DND-41 (cell line): ENCODE data around the gene CDCA7L.

Experiments used
- EZH2 ChIP-seq: IDR thresholded peaks from 3 replicates; pipeline ENCODE4 v1.6.1; 2012; ENCODE audit warnings: borderline replicate concordance, low read depth, mild to moderate bottlenecking, moderate library complexity, low read length, inconsistent platforms; ENCODE audit not compliant: severe bottlenecking
- TF ChIP-seq, protein P1 (sequence below): IDR thresholded peaks from 2 replicates; pipeline ENCODE4 v1.5.1; 2012; ENCODE audit warnings: borderline replicate concordance, low read length, moderate library complexity, mild to moderate bottlenecking; ENCODE audit not compliant: poor library complexity, severe bottlenecking; ENCODE audit errors: extremely low read depth

GRCh38 chr7:21867226-21867625, 78.5 kb downstream of the CDCA7L start:
- TF ChIP-seq, protein P1, sequence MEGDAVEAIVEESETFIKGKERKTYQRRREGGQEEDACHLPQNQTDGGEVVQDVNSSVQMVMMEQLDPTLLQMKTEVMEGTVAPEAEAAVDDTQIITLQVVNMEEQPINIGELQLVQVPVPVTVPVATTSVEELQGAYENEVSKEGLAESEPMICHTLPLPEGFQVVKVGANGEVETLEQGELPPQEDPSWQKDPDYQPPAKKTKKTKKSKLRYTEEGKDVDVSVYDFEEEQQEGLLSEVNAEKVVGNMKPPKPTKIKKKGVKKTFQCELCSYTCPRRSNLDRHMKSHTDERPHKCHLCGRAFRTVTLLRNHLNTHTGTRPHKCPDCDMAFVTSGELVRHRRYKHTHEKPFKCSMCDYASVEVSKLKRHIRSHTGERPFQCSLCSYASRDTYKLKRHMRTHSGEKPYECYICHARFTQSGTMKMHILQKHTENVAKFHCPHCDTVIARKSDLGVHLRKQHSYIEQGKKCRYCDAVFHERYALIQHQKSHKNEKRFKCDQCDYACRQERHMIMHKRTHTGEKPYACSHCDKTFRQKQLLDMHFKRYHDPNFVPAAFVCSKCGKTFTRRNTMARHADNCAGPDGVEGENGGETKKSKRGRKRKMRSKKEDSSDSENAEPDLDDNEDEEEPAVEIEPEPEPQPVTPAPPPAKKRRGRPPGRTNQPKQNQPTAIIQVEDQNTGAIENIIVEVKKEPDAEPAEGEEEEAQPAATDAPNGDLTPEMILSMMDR, result no peak
- no peak for TF ChIP-seq EZH2
